ENCODE results near the gene WFIKKN2.

DNA sequence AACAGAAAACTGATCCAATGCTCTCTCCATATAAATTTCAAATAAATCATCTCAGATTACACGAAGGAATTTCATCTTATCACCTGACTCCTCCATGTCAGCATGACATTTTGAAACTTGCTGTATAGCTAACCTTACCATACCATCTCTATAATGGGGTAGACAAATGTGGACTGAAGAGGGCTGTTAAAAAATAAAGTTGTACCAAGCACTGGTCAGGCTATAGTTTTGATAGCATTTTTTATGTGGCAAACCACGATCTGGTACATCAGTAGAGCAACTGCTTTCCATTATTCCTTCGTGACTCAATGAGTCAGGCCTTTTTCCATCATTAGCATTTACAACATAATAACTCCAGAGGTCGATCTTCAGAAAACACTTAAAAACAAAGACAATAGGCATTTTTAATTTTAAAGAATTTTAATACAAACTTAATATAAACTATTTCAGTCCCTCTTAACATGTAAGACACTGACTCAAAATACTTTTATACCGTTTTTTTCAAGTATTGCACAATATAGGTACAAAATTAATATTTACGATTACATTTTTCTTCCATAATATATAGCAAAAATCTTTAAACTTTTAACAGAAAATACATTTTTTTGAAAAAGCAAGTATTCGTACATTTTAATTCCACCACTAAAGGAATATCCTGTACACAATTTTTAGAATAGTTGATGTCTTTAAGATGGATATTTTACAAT lies 26.6 kb downstream of the WFIKKN2 start:
- no peak for TF ChIP-seq SMC3 (IDR thresholded peaks at IDR 0.05)
- no peak for TF ChIP-seq POLR2A (IDR thresholded peaks at IDR 0.05; ENCODE audit: low read length)
- TF ChIP-seq, protein P1, sequence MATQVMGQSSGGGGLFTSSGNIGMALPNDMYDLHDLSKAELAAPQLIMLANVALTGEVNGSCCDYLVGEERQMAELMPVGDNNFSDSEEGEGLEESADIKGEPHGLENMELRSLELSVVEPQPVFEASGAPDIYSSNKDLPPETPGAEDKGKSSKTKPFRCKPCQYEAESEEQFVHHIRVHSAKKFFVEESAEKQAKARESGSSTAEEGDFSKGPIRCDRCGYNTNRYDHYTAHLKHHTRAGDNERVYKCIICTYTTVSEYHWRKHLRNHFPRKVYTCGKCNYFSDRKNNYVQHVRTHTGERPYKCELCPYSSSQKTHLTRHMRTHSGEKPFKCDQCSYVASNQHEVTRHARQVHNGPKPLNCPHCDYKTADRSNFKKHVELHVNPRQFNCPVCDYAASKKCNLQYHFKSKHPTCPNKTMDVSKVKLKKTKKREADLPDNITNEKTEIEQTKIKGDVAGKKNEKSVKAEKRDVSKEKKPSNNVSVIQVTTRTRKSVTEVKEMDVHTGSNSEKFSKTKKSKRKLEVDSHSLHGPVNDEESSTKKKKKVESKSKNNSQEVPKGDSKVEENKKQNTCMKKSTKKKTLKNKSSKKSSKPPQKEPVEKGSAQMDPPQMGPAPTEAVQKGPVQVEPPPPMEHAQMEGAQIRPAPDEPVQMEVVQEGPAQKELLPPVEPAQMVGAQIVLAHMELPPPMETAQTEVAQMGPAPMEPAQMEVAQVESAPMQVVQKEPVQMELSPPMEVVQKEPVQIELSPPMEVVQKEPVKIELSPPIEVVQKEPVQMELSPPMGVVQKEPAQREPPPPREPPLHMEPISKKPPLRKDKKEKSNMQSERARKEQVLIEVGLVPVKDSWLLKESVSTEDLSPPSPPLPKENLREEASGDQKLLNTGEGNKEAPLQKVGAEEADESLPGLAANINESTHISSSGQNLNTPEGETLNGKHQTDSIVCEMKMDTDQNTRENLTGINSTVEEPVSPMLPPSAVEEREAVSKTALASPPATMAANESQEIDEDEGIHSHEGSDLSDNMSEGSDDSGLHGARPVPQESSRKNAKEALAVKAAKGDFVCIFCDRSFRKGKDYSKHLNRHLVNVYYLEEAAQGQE (IDR thresholded peaks at IDR 0.05), result no peak

All from A549 (cell line).